ENCODE results near the gene ACAD8.

Gene ACAD8

DNA sequence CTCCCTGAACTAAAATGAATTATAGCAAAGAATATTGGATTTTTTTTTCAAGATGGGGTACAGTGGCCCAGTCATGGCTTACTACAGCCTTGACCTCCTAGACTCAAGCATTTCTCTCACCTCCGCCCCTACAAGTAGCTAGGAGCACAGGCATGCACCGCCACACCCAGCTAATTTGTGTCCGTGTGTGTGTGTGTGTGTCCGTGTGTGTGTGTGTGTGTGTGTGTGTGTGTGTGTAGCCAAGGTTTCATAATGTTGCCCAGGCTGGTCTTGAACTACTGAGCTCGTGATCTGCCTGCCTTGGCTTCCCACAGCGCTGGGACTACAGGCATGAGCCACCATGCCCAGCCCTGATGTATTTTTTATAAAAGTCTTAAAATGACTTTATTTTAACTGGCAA, 12.8 kb upstream of the ACAD8 start:
- ChIA-PET CTCF (no interaction called here), POLR2A (interaction anchor here (1.8 kb wide), 1 partner anchor 16 kb away, joined by 11 read pairs; the partner anchor contains the start of genes NCAPD3 and VPS26B)
- no peak for TF ChIP-seq TARDBP (IDR thresholded peaks at IDR 0.05)
- no peak for DNase-seq (ENCODE audit: extremely low spot score)

DNA sequence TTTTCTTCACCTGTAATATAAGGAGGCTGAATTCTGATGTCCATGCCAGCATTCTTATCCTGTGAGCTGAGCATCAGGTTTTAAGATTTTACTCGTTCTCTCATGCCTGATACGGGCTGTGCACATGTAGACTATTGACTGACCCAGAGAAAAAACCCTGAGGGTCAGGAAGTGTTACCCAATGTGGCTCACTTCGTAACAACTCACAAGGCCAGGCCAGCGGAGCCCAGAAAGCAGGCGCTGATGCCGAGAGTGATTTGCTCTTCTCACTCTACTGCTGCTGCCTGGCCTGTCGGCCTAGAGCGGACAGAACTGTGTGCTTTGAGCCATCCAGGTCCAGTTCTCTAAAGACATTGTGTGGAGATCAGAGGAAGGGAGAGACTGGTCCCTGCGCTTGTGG, 11.0 kb upstream of the ACAD8 start:
- TF ChIP-seq ARNT (IDR thresholded peaks at IDR 0.05) (no peak), TARDBP (IDR thresholded peaks at IDR 0.05) (no peak), FOXM1 (IDR thresholded peaks at IDR 0.05; ENCODE audit: borderline replicate concordance) (no peak), CTBP1 (IDR thresholded peaks at IDR 0.05; ENCODE audit: borderline replicate concordance) (no peak), LEF1 (IDR thresholded peaks at IDR 0.05; ENCODE audit: borderline replicate concordance) (no peak), FOXK2 (IDR thresholded peaks at IDR 0.05) (no peak), BHLHE40 (IDR thresholded peaks at IDR 0.05; ENCODE audit: borderline replicate concordance) (no peak), ZNF384 (IDR thresholded peaks at IDR 0.05) (no peak)
- TF ChIP-seq, protein P1, sequence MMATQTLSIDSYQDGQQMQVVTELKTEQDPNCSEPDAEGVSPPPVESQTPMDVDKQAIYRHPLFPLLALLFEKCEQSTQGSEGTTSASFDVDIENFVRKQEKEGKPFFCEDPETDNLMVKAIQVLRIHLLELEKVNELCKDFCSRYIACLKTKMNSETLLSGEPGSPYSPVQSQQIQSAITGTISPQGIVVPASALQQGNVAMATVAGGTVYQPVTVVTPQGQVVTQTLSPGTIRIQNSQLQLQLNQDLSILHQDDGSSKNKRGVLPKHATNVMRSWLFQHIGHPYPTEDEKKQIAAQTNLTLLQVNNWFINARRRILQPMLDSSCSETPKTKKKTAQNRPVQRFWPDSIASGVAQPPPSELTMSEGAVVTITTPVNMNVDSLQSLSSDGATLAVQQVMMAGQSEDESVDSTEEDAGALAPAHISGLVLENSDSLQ (IDR thresholded peaks at IDR 0.05): no peak
- DNase-seq (ENCODE audit: extremely low spot score): no peak
- CTCF ChIA-PET: no interaction called here
- POLR2A ChIA-PET: interaction anchor here (1.8 kb wide), 1 partner anchor 18 kb away, joined by 11 read pairs; the partner anchor contains the start of genes NCAPD3 and VPS26B

DNA sequence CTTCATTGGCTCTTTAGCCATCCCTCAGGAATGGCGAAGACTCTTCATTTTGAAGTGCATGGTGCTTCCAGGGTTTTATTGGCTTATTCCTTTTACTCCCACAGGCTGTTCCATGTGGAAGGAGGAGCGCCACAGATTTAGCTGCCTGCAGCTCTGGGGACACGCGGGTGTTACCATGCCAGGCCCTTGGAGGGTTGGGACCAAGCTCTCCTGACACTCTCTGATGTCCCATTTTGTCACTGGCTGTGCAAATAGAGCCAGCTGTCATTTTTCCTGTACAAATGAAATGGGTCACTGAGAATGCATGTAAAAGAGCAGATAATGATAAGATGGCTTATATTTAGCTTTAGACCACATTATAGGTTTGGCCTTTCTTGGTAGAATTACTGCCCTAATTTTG, 9.5 kb upstream of the ACAD8 start:
- no peak for TF ChIP-seq FOXK2 (IDR thresholded peaks at IDR 0.05)
- no peak for TF ChIP-seq SP1 (IDR thresholded peaks at IDR 0.05)
- TF ChIP-seq ELF4 (IDR thresholded peaks at IDR 0.05): no peak
- no peak for TF ChIP-seq FOXA1 (IDR thresholded peaks at IDR 0.05)
- TF ChIP-seq, protein P1 (IDR thresholded peaks at IDR 0.05): no peak
- no peak for TF ChIP-seq FOXM1 (IDR thresholded peaks at IDR 0.05; ENCODE audit: borderline replicate concordance)
- TF ChIP-seq SUZ12 (IDR thresholded peaks at IDR 0.05): no peak
- DNase-seq (ENCODE audit: extremely low spot score): no peak
- CTCF ChIA-PET: interaction anchor here (1.5 kb wide), 1 partner anchor 19 kb away, joined by 4 read pairs; the partner anchor contains the start of gene VPS26B
- POLR2A ChIA-PET: interaction anchor here (1.2 to 1.8 kb wide), 2 partner anchors 9 to 19 kb away, joined by 5 to 8 read pairs; partner anchors contain the start of genes ACAD8, THYN1 and VPS26B

DNA sequence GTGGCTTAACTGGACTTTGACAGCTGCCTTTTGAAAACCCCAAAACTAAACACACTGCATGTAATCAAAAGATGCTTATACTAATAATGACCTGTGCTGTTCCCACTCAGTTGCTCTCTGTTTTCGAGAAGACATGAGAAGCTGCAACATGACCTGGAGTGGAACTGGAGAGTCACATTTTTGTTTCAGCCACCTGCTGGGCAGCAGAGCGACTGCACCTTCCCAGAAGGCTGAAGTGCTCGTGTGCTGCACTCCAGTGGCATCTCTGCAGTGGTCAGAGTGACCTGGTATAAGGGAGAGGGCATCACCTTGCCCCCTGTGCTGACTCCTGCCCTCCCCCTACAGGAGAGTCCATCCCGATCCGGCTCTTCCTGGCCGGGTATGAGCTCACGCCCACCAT, 8.8 kb upstream of the ACAD8 start:
- DNase-seq (ENCODE audit: extremely low spot score): peak; percentile 50
- TF ChIP-seq FOXA1 (IDR thresholded peaks at IDR 0.05) (no peak), TARDBP (IDR thresholded peaks at IDR 0.05) (no peak), SUZ12 (IDR thresholded peaks at IDR 0.05) (no peak), FOXM1 (IDR thresholded peaks at IDR 0.05; ENCODE audit: borderline replicate concordance) (no peak), CTBP1 (IDR thresholded peaks at IDR 0.05; ENCODE audit: borderline replicate concordance) (no peak), SP1 (IDR thresholded peaks at IDR 0.05) (no peak), HDGF (IDR thresholded peaks at IDR 0.05; ENCODE audit: borderline replicate concordance) (no peak), FOXK2 (IDR thresholded peaks at IDR 0.05) (no peak), ELF4 (IDR thresholded peaks at IDR 0.05) (no peak), L3MBTL2 (conservative IDR thresholded peaks at IDR 0.05) (no peak), BHLHE40 (IDR thresholded peaks at IDR 0.05; ENCODE audit: borderline replicate concordance) (no peak), LEF1 (IDR thresholded peaks at IDR 0.05; ENCODE audit: borderline replicate concordance) (no peak)
- TF ChIP-seq, protein P1 (IDR thresholded peaks at IDR 0.05): no peak
- POLR2A ChIA-PET: interaction anchor here (1.2 to 1.8 kb wide), 2 partner anchors 9 to 20 kb away, joined by 5 to 8 read pairs; partner anchors contain the start of genes ACAD8, THYN1 and VPS26B
- CTCF ChIA-PET: interaction anchor here (1.5 kb wide), 1 partner anchor 20 kb away, joined by 4 read pairs; the partner anchor contains the start of gene VPS26B

DNA sequence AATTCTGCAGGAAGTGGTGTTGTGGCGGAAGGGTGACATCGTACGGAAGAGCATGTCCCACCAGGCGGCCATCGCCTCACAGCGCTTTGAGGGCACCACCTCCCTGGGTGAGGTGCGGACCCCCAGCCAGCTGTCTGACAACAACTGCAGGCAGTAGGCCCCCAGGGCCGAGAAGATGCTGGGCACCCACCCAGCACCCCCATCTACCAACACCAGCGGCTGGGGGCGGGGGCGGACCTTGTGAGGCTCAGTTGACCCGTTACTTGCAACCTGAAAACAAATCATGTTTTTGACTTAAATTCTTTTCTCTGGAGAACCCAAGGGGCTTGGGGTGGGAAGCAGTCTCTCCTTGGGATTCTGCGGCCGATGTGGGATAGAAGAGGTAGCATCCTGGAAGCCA, 7.9 kb upstream of the ACAD8 start:
- TF ChIP-seq ARNT (IDR thresholded peaks at IDR 0.05) (no peak), CTBP1 (IDR thresholded peaks at IDR 0.05; ENCODE audit: borderline replicate concordance) (no peak), ELF4 (IDR thresholded peaks at IDR 0.05) (no peak), HDGF (IDR thresholded peaks at IDR 0.05; ENCODE audit: borderline replicate concordance) (no peak), FOXA1 (IDR thresholded peaks at IDR 0.05) (no peak), SUZ12 (IDR thresholded peaks at IDR 0.05) (no peak), TARDBP (IDR thresholded peaks at IDR 0.05) (no peak), SP1 (IDR thresholded peaks at IDR 0.05) (no peak), ZNF384 (IDR thresholded peaks at IDR 0.05) (no peak), LEF1 (IDR thresholded peaks at IDR 0.05; ENCODE audit: borderline replicate concordance) (no peak)
- no peak for DNase-seq (ENCODE audit: extremely low spot score)
- POLR2A ChIA-PET: no interaction called here
- CTCF ChIA-PET: no interaction called here

DNA sequence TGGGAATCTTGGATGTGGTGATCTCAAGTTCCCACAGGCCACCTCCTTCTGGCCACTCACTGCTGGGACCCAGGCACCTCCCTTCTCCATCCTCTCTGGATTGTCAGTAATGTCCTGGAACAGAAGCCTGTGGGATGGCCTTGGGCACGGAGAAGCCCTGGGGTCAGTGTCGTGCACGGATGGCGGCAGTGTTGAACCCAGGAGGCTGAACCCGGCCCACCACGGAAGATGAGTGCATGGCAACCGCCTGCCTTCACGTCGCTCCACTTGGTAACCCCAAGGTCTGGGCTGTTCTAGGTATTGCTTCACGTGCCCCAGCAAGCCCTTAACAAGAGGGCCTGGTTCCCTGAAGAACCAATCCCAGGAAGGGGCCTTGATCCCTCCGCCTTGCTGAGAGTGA, 7.3 kb upstream of the ACAD8 start:
- DNase-seq (ENCODE audit: extremely low spot score): no peak
- CTCF ChIA-PET: no interaction called here
- POLR2A ChIA-PET: no interaction called here
- TF ChIP-seq CTBP1 (IDR thresholded peaks at IDR 0.05; ENCODE audit: borderline replicate concordance): no peak
- no peak for TF ChIP-seq ARNT (IDR thresholded peaks at IDR 0.05)
- no peak for TF ChIP-seq FOXM1 (IDR thresholded peaks at IDR 0.05; ENCODE audit: borderline replicate concordance)
- TF ChIP-seq NFRKB (IDR thresholded peaks at IDR 0.05): no peak
- no peak for TF ChIP-seq ZNF384 (IDR thresholded peaks at IDR 0.05)
- no peak for TF ChIP-seq HDGF (IDR thresholded peaks at IDR 0.05; ENCODE audit: borderline replicate concordance)
- TF ChIP-seq SP1 (IDR thresholded peaks at IDR 0.05): no peak
- TF ChIP-seq SUZ12 (IDR thresholded peaks at IDR 0.05): no peak
- no peak for TF ChIP-seq ELF4 (IDR thresholded peaks at IDR 0.05)
- no peak for TF ChIP-seq BHLHE40 (IDR thresholded peaks at IDR 0.05; ENCODE audit: borderline replicate concordance)
- TF ChIP-seq, protein P1 (IDR thresholded peaks at IDR 0.05): no peak
- no peak for TF ChIP-seq L3MBTL2 (conservative IDR thresholded peaks at IDR 0.05)

All from HEK293T (cell line).